HTR-8/SVneo (cell line): ENCODE measurements around the gene GPC5.

Source experiments
- DNase-seq: peaks from one replicate; pipeline ENCODE4 v3.0.0; 2011; ENCODE audit warnings: low spot score, mixed read lengths; ENCODE audit not compliant: insufficient read length
- FAIRE-seq: peaks from 2 replicates; lab custom pipeline; 2011; peaks lifted over from hg19 to GRCh38; lab: Jason Lieb, UNC

Gene GPC5

DNA sequence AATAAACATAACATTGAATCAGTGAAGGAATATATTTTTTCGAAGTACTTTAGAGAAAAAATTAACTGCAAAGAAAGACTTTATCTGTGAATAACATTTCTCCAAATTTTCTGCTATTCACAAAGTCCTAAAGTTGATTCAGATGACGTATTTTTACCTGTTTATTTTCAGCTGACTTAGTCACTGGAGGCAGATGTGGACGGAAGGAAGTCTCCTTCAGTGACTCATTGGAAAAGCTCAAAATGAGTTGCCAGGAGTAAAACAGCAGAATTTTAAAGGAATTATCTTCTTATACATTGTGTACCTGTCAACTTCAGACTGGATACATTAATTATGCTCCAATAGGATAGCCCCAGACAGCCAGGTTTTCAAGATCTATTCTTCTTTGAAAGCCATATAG is 1148.8 kb downstream of the GPC5 start:
- DNase-seq: no peak
- FAIRE-seq: no peak

DNA sequence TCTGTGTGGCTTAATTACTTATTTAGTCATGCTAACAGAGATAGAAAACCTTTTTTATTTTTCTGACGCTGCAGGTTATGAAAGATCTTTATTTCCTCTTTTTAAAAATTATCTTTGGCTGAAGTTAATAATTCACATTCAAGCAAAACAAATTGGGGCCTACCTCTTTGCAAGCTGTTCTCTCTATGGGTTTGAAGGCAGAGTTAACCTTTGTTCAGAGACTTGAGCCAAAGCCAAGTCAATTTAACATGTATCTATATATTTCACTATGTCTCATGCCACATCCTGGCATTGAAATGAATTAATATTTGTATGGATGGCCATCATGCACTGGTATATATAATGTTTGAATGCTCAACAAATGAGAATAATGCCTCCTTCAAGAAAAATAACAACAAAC is 1150.9 kb downstream of the GPC5 start:
- FAIRE-seq (no peak), DNase-seq (no peak)

- no peak for FAIRE-seq
- DNase-seq: no peak
Measured at GRCh38 chr13:92553470-92554114, 1155.2 kb downstream of the GPC5 start.

DNA sequence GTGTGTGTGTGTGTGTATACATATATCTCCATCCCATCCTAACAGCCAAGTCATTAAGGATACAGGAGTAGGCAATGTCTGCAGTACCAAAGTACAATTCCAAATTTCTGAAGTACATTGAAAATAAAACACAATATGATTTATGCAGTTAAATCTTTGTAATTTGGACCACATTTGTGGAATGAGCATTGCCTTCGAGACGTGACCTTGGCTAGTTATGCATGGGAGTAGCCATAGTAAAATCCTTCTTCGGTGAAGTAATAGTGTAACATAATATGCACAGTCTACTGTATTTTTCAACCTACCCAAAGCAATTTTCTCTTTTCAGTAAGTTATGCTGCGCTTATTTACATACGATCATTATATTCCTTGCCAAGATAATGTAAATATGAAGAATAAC is 1162.5 kb downstream of the GPC5 start:
- no peak for DNase-seq
- no peak for FAIRE-seq

DNA sequence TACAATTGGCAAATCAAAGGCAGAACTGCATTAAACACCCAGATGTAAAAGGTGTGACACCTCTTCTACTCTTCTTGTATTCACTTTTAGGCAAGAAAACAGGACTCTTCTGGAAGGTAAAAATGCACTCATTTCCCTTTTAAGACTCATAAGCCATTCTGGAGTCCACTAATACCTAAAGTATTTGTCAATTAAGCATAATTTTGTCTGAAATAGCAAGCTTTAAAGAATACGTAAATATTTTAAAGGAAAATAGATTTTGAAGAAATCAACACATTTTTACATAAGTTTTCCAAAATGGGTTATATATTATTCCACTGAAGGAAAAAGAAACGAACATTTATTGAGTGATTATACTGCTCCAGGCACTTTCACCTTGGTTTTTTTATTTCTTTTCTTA is 1166.5 kb downstream of the GPC5 start:
- no peak for FAIRE-seq
- DNase-seq: no peak

DNA sequence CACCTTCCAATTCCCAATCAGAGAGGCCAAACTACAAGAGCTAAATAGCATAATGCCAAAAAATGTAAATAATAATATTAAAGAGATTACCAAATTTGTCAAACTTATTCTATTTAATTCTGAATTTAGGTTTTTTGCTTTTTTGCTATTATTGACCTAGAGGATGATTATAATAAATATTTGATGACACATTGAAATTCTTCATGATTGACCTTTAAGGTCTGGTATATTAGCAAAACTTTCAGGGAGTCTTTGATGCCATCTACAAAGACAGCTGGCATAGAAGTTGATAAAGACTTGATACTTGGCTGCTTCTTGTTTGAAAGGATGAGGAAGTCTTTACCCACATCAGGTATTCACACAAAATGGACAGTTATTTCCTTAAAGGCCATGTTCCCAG is 1168.3 kb downstream of the GPC5 start:
- DNase-seq (no peak), FAIRE-seq (no peak)

DNA sequence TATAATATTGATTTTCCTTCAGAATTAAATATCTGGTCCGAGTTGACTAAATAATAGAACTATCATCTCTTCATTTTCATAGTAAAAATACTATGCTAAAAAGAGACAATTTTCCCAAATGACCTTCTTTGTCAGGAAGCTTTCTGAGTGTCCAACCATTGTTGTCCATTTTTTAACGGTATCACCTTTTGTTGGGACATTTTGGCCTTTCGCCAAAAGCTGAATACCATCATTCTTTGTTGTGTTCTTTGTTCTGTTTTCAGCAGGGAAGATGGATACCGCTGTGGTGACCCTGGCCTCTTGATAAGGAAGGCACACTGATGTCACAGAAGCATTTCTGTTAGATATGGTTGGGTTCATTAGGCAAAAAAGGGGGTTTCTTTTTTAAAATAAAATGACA is 1173.8 kb downstream of the GPC5 start:
- DNase-seq (no peak), FAIRE-seq (no peak)

GRCh38 chr13:92573467-92574057 is 1175.1 kb downstream of the GPC5 start:
- DNase-seq (no peak), FAIRE-seq (no peak)

GRCh38 chr13:92574499-92574898 is 1176.1 kb downstream of the GPC5 start:
- no peak for FAIRE-seq
- no peak for DNase-seq

DNA sequence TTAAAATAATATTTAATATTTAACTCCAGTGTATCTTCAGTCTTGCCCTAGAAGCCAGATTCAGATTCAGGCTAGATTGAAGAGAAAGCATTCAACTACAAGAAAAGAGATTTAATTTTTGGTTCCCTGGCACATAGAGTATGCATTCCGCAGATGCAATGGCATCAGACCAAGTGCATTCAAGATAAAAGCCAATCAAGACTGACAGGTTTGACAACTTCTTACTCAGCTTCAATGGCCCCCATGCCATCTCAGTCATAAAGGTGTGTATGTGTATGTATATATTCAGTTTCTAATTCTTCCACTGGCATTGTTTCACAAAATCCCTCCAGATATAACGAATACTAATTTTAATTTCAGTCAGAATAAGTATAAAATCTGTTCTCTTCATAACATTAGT is 1177.4 kb downstream of the GPC5 start:
- DNase-seq (no peak), FAIRE-seq (no peak)

- DNase-seq: no peak
- no peak for FAIRE-seq
Measured at GRCh38 chr13:92578358-92578757, 1179.9 kb downstream of the GPC5 start.

DNA sequence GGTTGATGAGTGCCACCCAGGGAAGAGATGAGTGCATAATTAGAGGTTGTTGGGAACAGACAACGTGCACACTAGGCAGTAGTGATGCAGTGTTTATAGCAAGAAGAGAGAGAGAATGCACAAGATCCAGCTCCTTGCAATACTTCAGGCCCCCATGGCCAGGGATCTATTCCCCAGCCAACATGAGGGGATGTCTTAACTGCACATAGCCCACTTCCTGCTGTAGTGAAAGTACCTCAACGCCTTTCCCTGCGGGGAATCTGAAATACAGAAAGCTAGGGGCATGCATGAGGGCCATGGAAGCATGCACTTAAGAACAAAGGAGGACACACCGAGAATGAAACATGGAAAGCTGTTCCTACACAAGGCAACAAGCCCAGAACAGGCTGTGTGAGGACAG is 1191.5 kb downstream of the GPC5 start:
- no peak for DNase-seq
- FAIRE-seq: no peak

DNA sequence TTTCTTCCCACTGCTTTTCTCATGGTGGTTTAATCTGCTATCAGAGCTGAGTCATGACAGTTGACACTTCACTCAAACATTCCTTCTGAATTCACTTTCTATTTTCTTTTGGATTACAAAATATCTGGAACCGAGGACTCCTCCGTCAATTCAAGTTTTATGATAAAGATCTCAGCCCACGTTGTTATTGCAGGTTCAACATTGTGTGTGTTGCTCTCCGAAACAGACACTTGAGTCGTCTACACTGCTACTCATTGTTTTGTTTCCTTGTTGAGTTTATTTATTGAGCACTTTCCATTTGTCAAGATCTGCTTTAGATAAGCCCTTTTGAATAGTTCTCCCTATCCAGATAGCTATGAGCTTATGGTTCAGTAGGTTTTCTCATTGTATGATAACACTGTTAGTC is 1192.1 kb downstream of the GPC5 start:
- no peak for FAIRE-seq
- no peak for DNase-seq

DNA sequence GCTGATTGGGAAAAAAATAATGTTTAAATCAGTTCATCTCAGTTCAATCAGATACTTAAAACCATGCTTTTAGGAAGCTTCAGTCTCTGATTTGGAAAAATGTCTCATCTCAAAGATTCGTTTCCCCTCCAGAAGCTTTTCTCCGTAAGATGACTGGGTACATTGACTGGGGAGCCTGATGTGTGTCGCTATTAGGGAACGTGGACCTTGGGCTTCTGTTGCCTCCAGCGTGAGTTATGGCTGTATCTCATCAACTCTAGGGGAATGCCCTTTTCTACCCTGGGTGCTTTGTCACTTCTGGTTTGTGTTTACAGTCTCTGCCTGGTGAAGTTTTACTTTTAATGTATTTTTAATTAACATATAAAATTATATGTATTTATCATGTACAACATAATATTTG is 1192.7 kb downstream of the GPC5 start:
- DNase-seq: no peak
- no peak for FAIRE-seq

- no peak for FAIRE-seq
- DNase-seq: no peak
Measured at GRCh38 chr13:92592757-92593156, 1194.3 kb downstream of the GPC5 start.

GRCh38 chr13:92602560-92602959 is 1204.1 kb downstream of the GPC5 start:
- FAIRE-seq (no peak), DNase-seq (no peak)

DNA sequence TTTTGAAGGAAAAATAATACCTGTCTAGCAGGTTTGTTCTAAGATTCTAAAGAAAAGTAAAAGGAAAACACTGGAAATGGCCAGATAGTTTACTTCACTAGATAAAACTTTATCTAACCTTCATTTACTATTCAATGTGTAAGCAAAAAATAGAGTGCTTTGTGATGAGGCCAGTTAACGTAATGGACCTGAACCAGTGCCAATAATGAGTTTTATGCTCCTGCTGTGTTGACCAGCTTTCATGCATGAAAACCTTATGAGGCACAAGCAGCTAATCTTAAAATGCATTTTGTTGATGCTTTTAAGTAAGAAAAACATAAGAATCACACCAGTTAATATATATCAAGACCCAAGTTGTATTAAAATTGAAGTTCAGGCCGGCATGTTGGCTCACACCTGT is 1211.0 kb downstream of the GPC5 start:
- FAIRE-seq (no peak), DNase-seq (no peak)

GRCh38 chr13:92612892-92613291 is 1214.5 kb downstream of the GPC5 start:
- no peak for DNase-seq
- no peak for FAIRE-seq

GRCh38 chr13:92613921-92614320 is 1215.5 kb downstream of the GPC5 start:
- no peak for FAIRE-seq
- DNase-seq: no peak

GRCh38 chr13:92621985-92622384 is 1223.6 kb downstream of the GPC5 start:
- DNase-seq (no peak), FAIRE-seq (no peak)

DNA sequence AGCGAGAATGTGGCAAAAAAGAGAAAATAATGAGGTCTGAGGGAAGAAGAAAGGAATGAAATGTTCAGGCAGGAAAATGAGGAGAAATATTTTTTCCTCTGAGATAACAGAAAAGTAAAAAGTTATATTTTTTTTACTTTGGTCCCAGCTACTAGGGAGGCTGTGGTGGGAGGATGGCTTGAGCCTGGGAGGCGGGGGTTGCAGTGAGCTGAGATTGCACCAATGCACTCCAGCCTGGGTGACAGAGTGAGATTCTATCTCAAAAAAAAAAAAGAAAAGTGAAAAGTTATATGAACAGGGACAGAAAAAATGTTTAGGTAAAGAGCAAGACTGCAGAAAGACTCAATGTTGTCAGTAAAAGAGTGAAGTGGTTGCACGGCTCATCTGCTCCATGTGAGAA is 1224.5 kb downstream of the GPC5 start:
- FAIRE-seq (no peak), DNase-seq (no peak)

DNA sequence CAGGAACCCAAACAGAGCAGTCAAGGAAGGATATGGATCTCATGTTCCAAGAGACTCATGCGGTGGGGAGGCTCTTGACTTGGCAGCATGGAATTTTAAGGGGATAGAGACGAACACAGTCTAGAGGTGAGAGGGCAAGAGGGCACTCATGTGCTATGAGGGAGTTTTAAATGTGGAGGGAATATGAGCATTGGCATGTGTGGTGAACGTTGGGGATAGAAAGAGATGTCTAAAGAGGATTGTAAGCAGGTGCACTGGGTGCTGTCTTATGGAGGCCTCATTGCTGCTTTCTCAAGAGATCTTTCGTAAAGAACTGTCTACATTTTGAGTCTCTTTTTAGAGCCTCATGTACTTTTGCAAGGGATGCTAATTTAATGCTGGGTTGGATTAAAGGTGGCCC is 1227.9 kb downstream of the GPC5 start:
- FAIRE-seq (no peak), DNase-seq (no peak)
